Measurements from ENCODE around the gene RNU4-1.

DNA sequence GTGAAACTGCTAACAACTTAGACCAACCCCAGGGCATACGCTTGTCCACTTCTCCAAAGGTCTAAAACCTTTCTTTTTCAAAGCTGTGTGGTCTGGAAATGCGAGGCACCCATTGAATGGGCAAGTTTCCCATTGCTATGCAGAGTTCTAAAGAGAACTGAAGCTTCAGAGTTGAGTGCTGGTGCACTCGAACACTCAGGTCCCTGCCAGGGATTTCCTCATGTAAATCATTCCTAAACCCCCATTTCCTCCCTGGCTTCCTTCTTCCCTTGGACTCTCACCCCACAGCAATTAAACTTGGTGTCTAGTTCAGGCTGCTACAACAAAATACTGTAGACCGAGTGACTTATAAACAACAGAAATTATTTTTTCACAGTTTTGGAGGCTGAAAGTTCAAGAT, 25.3 kb downstream of the RNU4-1 start:
- no peak for TF ChIP-seq CTCF (IDR thresholded peaks at IDR 0.05; ENCODE audit: borderline replicate concordance, extremely low read depth, low read length, poor library complexity, severe bottlenecking)
- TF ChIP-seq EZH2 (IDR thresholded peaks at IDR 0.05; ENCODE audit: borderline replicate concordance, low read depth, low read length, severe bottlenecking) = no peak
